Vagina (tissue), 2 donors: ENCODE measurements around the gene MDK. TPM values are rescaled to one million over a fixed set of nuclear protein-coding genes. Genes with fewer than 3 reads are reported as not detected.

Experiments
- DNase-seq, 2 donors: peaks; one replicate each; pipeline ENCODE4 v3.0.0-alpha.2; 2017; ENCODE audit errors: extremely low spot score in 2 of 2
- H3K27ac ChIP-seq: fragments of 200-600 bp; sonication (generic); one replicate; pipeline ENCODE4 v1.5.1; 2019
- H3K27me3 ChIP-seq: fragments of 200-600 bp; sonication (generic); one replicate; pipeline ENCODE4 v1.5.1; 2019
- H3K36me3 ChIP-seq, 2 donors: fragments of 200-600 bp; sonication (generic); one replicate each; pipeline ENCODE4 v1.5.1; 2017 to 2019
- H3K4me1 ChIP-seq: fragments of 200-600 bp; sonication (generic); one replicate; pipeline ENCODE4 v1.5.1; 2019
- H3K4me3 ChIP-seq, 2 donors: fragments of 200-600 bp; sonication (generic); 1 replicate in 1 of 2; 2 replicates in 1 of 2; pipeline ENCODE4 v1.5.1; 2016 to 2019
- H3K9me3 ChIP-seq: fragments of 200-600 bp; sonication (generic); one replicate; pipeline ENCODE4 v1.5.1; 2019
- CTCF ChIP-seq, 3 experiments: fragments of 450-650 bp in 2 of 3; fragments of 200-600 bp in 1 of 3; sonication (generic) in 1 of 3; IDR thresholded peaks; one replicate each; pipeline ENCODE4 v1.5.1; 2017 to 2019; ENCODE audit warnings: antibody characterized with exemption in 3 of 3, mild to moderate bottlenecking in 2 of 3, moderate library complexity in 2 of 3
- POLR2A ChIP-seq, 2 donors: fragments of 450-650 bp; IDR thresholded peaks; one replicate each; pipeline ENCODE4 v1.6.1; 2017; ENCODE audit warnings: antibody characterized with exemption in 2 of 2, mild to moderate bottlenecking in 2 of 2, moderate library complexity in 2 of 2
- POLR2AphosphoS5 ChIP-seq, 2 donors: sonication (generic); formaldehyde crosslinking; IDR thresholded peaks; one replicate each; pipeline ENCODE4 v1.9.0; 2017; ENCODE audit warnings: antibody characterized with exemption in 2 of 2, mild to moderate bottlenecking in 2 of 2, low read depth in 1 of 2; ENCODE audit not compliant: insufficient read depth in 1 of 2
- intact Hi-C: fragments of 100-400 bp; cut with DNase I; formaldehyde crosslinking; loops from one replicate; pipeline ENCODE4 v1.15.1; 2023
- total RNA-seq: library from RNA; depleted of rRNA; stranded (reverse); fragments of >200 nt; gene quantifications from one replicate; pipeline ENCODE4 v1.2.3, GENCODE V29; 2016

The MDK gene
- total RNA-seq, 1 donor from 2014 or later: 142 TPM

- Histone ChIP-seq H3K27ac (no peak overlapping the region), H3K4me3 (no peak overlapping the region), H3K9me3 (no peaks in the 10 kb centered on the region), H3K4me1 (no peaks in the 10 kb centered on the region), H3K27me3 (no peaks in the 10 kb centered on the region), H3K36me3 (peaks cover 0 to 14% of the 10 kb centered on the region in 2 donors)
- TF ChIP-seq POLR2AphosphoS5 (IDR thresholded peaks at IDR 0.05; ENCODE audit: insufficient read depth in 1 of 2, low read depth in 1 of 2) (no peak), POLR2A (IDR thresholded peaks at IDR 0.05) (no peak), CTCF (IDR thresholded peaks at IDR 0.05) (no peak)
- intact Hi-C loops: no loop called here
- DNase-seq: no peak
Observed at GRCh38 chr11:46421257-46421880, 39.9 kb downstream of the MDK start.

- intact Hi-C loops: no loop called here
- TF ChIP-seq POLR2AphosphoS5 (IDR thresholded peaks at IDR 0.05; ENCODE audit: insufficient read depth in 1 of 2, low read depth in 1 of 2): no peak
- no peak for TF ChIP-seq CTCF (IDR thresholded peaks at IDR 0.05)
- TF ChIP-seq POLR2A (IDR thresholded peaks at IDR 0.05): no peak
- DNase-seq: no peak
Observed at GRCh38 chr11:46422588-46422987, 41.1 kb downstream of the MDK start.

GRCh38 chr11:46426233-46426991, 44.9 kb downstream of the MDK start:
- Histone ChIP-seq H3K4me3 (no peak overlapping the region), H3K36me3 (peaks cover 0 to 8% of the 10 kb centered on the region in 2 donors), H3K4me1 (no peaks in the 10 kb centered on the region), H3K9me3 (no peaks in the 10 kb centered on the region), H3K27me3 (no peaks in the 10 kb centered on the region), H3K27ac (no peak overlapping the region)
- DNase-seq: no peak
- no peak for TF ChIP-seq CTCF (IDR thresholded peaks at IDR 0.05)
- TF ChIP-seq POLR2AphosphoS5 (IDR thresholded peaks at IDR 0.05; ENCODE audit: insufficient read depth in 1 of 2, low read depth in 1 of 2): no peak
- no peak for TF ChIP-seq POLR2A (IDR thresholded peaks at IDR 0.05)
- intact Hi-C loops: no loop called here

More at GRCh38 chr11:46422588-46422987, 41.1 kb downstream of the MDK start:
- H3K9me3 ChIP-seq: no peaks in the 10 kb centered on the region
- H3K36me3 ChIP-seq: peaks cover 0 to 12% of the 10 kb centered on the region in 2 donors
- no peaks in the 10 kb centered on the region for H3K27me3 ChIP-seq
- H3K27ac ChIP-seq: no peak overlapping the region
- H3K4me3 ChIP-seq: no peak overlapping the region
- H3K4me1 ChIP-seq: no peaks in the 10 kb centered on the region

GRCh38 chr11:46427364-46427763, 45.9 kb downstream of the MDK start:
- H3K36me3 ChIP-seq: peaks cover 0 to 8% of the 10 kb centered on the region in 2 donors

More at GRCh38 chr11:46427364-46427763, 45.9 kb downstream of the MDK start:
- Histone ChIP-seq H3K27me3 (no peaks in the 10 kb centered on the region), H3K27ac (no peak overlapping the region), H3K4me1 (no peaks in the 10 kb centered on the region), H3K4me3 (no peak overlapping the region), H3K9me3 (no peaks in the 10 kb centered on the region)
- no peak for DNase-seq
- no peak for TF ChIP-seq CTCF (IDR thresholded peaks at IDR 0.05)
- no peak for TF ChIP-seq POLR2AphosphoS5 (IDR thresholded peaks at IDR 0.05; ENCODE audit: insufficient read depth in 1 of 2, low read depth in 1 of 2)
- TF ChIP-seq POLR2A (IDR thresholded peaks at IDR 0.05): no peak
- intact Hi-C loops: no loop called here
